HepG2 (cell line): ENCODE results near the gene TYW1B. TPM values are rescaled to one million over a fixed set of nuclear protein-coding genes. Genes with fewer than 3 reads are reported as not detected.

Source experiments
- ATAC-seq: fragments of 200-7000 bp; cut with Tn5 transposase; 3 replicates; pipeline ENCODE4 v1.9.1; 2020; ENCODE audit warnings: mild to moderate bottlenecking, moderate library complexity
- BruUV-seq: library from RNA; stranded (reverse); fragments of 400-500 nt; replicated peaks from 2 replicates; lab custom pipeline; 2021; lab: Mats Ljungman, UMichigan
- CTCF ChIA-PET: fragments of 300-600 bp; formaldehyde crosslinking; extraction: SDS; loops from one replicate; lab custom pipeline; 2021; ENCODE audit warnings: low total read pairs, inconsistent platforms, low intra/inter-chr PET ratio; lab: Yijun Ruan, JAX
- POLR2A ChIA-PET: fragments of 350-600 bp; sonication (Branson Sonifier 250); formaldehyde crosslinking; loops from one replicate; lab custom pipeline; 2020; ENCODE audit warnings: antibody characterized with exemption, inconsistent platforms; lab: Yijun Ruan, JAX
- DNase-seq: peaks from one replicate; pipeline ENCODE4 v3.0.0-alpha.2; 2015; ENCODE audit warnings: low spot score
- FAIRE-seq: peaks from 3 replicates; lab custom pipeline; 2011; peaks lifted over from hg19 to GRCh38; lab: Jason Lieb, UNC
- H2AFZ ChIP-seq: one replicate; pipeline ENCODE4 v1.6.1; 2011; ENCODE audit warnings: low read length, inconsistent platforms
- H3K27ac ChIP-seq: fragments of 300-600 bp; 3 replicates; pipeline ENCODE4 v1.8.0; 2011; ENCODE audit warnings: mixed run types, mild to moderate bottlenecking, mixed read lengths, low read length, inconsistent platforms; ENCODE audit not compliant: insufficient read depth; ENCODE audit errors: extremely low read length
- H3K27me3 ChIP-seq, 2 experiments: fragments of 200-600 bp in 1 of 2; 2 replicates in 1 of 2; 3 replicates in 1 of 2; pipeline versions ENCODE4 v1.6.0 to v1.8.0; 2011; ENCODE audit warnings: low read length in 2 of 2, mild to moderate bottlenecking in 2 of 2, moderate library complexity in 2 of 2, inconsistent platforms in 1 of 2; ENCODE audit not compliant: insufficient read depth in 2 of 2, control insufficient read depth in 1 of 2
- H3K36me3 ChIP-seq, 2 experiments: fragments of 200-600 bp in 1 of 2; replicated peaks in 1 of 2; 2 replicates in 1 of 2; 3 replicates in 1 of 2; pipeline versions ENCODE4 v1.5.1 to v1.8.0; 2011; ENCODE audit warnings: low read length in 2 of 2, inconsistent platforms in 1 of 2; ENCODE audit not compliant: insufficient read depth in 2 of 2, control insufficient read depth in 1 of 2
- H3K4me1 ChIP-seq: 2 replicates; pipeline ENCODE4 v1.5.1; 2012; ENCODE audit warnings: low read length, inconsistent platforms; ENCODE audit not compliant: insufficient read depth
- H3K4me2 ChIP-seq: 2 replicates; pipeline ENCODE4 v1.6.0; 2011; ENCODE audit warnings: low read depth, low read length, inconsistent platforms
- H3K4me3 ChIP-seq, 3 experiments: fragments of 200-600 bp in 1 of 3; sonication (generic), shearing (Covaris generic) in 1 of 3; replicated peaks in 1 of 3; 2 replicates each; pipeline ENCODE4 v1.5.1; 2011 to 2016; ENCODE audit warnings: low read length in 3 of 3, inconsistent platforms in 2 of 3, low read depth in 2 of 3, mild to moderate bottlenecking in 2 of 3, control low read depth in 1 of 3, mixed read lengths in 1 of 3; ENCODE audit not compliant: insufficient read depth in 1 of 3
- H3K79me2 ChIP-seq: one replicate; pipeline ENCODE4 v1.6.1; 2011; ENCODE audit warnings: low read length, inconsistent platforms; ENCODE audit not compliant: insufficient read depth
- H3K9ac ChIP-seq: 2 replicates; pipeline ENCODE4 v1.6.0; 2011; ENCODE audit warnings: mild to moderate bottlenecking, low read depth, low read length, inconsistent platforms; ENCODE audit not compliant: insufficient read depth
- H3K9me3 ChIP-seq: 2 replicates; pipeline ENCODE4 v1.5.1; 2012; ENCODE audit warnings: mild to moderate bottlenecking, low read length
- H4K20me1 ChIP-seq: 2 replicates; pipeline ENCODE4 v1.6.0; 2011; ENCODE audit warnings: inconsistent platforms, mild to moderate bottlenecking, low read length, moderate library complexity; ENCODE audit not compliant: insufficient read depth
- DPF2 ChIP-seq: sonication (generic); formaldehyde crosslinking; IDR thresholded peaks from 2 replicates; pipeline ENCODE4 v1.4.0; 2020; ENCODE audit warnings: mild to moderate bottlenecking, low read depth, missing genetic modification reagents, borderline replicate concordance
- ZBTB3 ChIP-seq: sonication (generic); formaldehyde crosslinking; IDR thresholded peaks from 2 replicates; pipeline ENCODE4 v1.4.0; 2020; ENCODE audit warnings: low read depth, mild to moderate bottlenecking, moderate library complexity, missing genetic modification reagents, borderline replicate concordance
- ZNF121 ChIP-seq: sonication (generic); formaldehyde crosslinking; IDR thresholded peaks from 2 replicates; pipeline ENCODE4 v1.5.0; 2020; ENCODE audit warnings: mild to moderate bottlenecking, missing genetic modification reagents
- ZNF496 ChIP-seq: sonication (generic); formaldehyde crosslinking; IDR thresholded peaks from 2 replicates; pipeline ENCODE4 v1.8.1; 2023; ENCODE audit warnings: mild to moderate bottlenecking, moderate library complexity, missing genetic modification reagents; ENCODE audit not compliant: insufficient replicate concordance
- WGBS: methylation state at CpG from one replicate; pipeline ENCODE4 v1.1.6; 2017; ENCODE audit warnings: low lambda C conversion rate; 5-methylcytosine and 5-hydroxymethylcytosine counted together
- in situ Hi-C: cut with HindIII; loops from 2 replicates; pipeline ENCODE4 v1.10.0; 2017; ENCODE audit warnings: low pct_unique_long_range_greater_than_20kb; ENCODE audit not compliant: extremely low pct_ligation_motif_present
- intact Hi-C: fragments of 100-400 bp; cut with micrococcal nuclease; formaldehyde crosslinking; loops from one replicate; pipeline ENCODE4 v1.10.0; 2022; ENCODE audit not compliant: unreplicated experiment
- polyA plus RNA-seq, 8 experiments: library from polyadenylated mRNA; depleted of rRNA in 3 of 8; stranded (reverse) in 7 of 8; unstranded in 1 of 8; fragments of >200 nt; fragmentation: Illumina TruSeq in 4 of 8; extraction: Trizol in 4 of 8; gene quantifications; 2 replicates each; pipeline versions ENCODE4 v1.2.1 to v1.2.3, GENCODE V29; 2011 to 2016; ENCODE audit warnings: low read depth in 4 of 8, missing spikeins in 1 of 8, mixed read lengths in 1 of 8; ENCODE audit not compliant: insufficient read depth in 1 of 8
- total RNA-seq, 5 experiments: library from RNA; depleted of rRNA; stranded (reverse); fragments of >200 nt; fragmentation: Illumina TruSeq; extraction: Trizol; gene quantifications; 2 replicates each; pipeline ENCODE4 v1.2.3, GENCODE V29; 2016; ENCODE audit warnings: low read depth in 1 of 5

TYW1B gene
- total and polyA plus RNA-seq, 2 of the 13 experiments (the other 11 are each of a cell fraction or from before 2014, with no cell fraction given): 2.0 to 5.5 TPM

GRCh38 chr7:72540106-72540611 is 287.8 kb downstream of the TYW1B start:
- Histone ChIP-seq H3K4me3 (no peak overlapping the region), H3K4me2 (no peak overlapping the region), H3K27ac (no peak overlapping the region), H3K9me3 (no peaks in the 10 kb centered on the region), H3K27me3 (no peaks in the 10 kb centered on the region), H2AFZ (no peak overlapping the region), H3K4me1 (no peaks in the 10 kb centered on the region), H3K79me2 (no peaks in the 10 kb centered on the region), H4K20me1 (no peaks in the 10 kb centered on the region), H3K9ac (no peak overlapping the region), H3K36me3 (no peaks in the 10 kb centered on the region)
- in situ Hi-C loops (no loop called here), intact Hi-C loops (no loop called here)
- POLR2A ChIA-PET: no interaction called here
- BruUV-seq: no TSS peak
- DNase-seq (no peak), FAIRE-seq (no peak), ATAC-seq (no peak)
- no peak for TF ChIP-seq ZNF496 (CRISPR knock-in tag)
- TF ChIP-seq DPF2 (CRISPR knock-in tag): no peak
- CTCF ChIA-PET: no interaction called here
- WGBS: 66% methylated on average over 8 of the region's 8 CpGs

GRCh38 chr7:72539702-72540101 is 288.3 kb downstream of the TYW1B start:
- Histone ChIP-seq H3K27ac (no peak overlapping the region), H3K27me3 (no peaks in the 10 kb centered on the region), H3K4me3 (no peak overlapping the region), H3K36me3 (no peaks in the 10 kb centered on the region), H3K4me2 (no peak overlapping the region), H3K9ac (no peak overlapping the region), H3K4me1 (no peaks in the 10 kb centered on the region), H3K79me2 (no peaks in the 10 kb centered on the region), H4K20me1 (no peaks in the 10 kb centered on the region), H2AFZ (no peak overlapping the region), H3K9me3 (no peaks in the 10 kb centered on the region)
- in situ Hi-C loops: no loop called here
- intact Hi-C loops: no loop called here
- no TSS peak for BruUV-seq
- TF ChIP-seq ZNF121 (CRISPR knock-in tag) (0 out of 2 replicates have a peak, but pooled peaks have one; percentile 15), ZBTB3 (CRISPR knock-in tag) (no peak)
- no peak for FAIRE-seq
- CTCF ChIA-PET: no interaction called here
- no peak for DNase-seq
- POLR2A ChIA-PET: no interaction called here
- no peak for ATAC-seq
- 54% methylated on average over 7 of the region's 7 CpGs for WGBS
